HUES64 (cell line): ENCODE measurements around the gene SNX22.

ENCODE experiments used
- H3K27ac ChIP-seq: 2 replicates; pipeline ENCODE4 v1.7.0; 2013; ENCODE audit warnings: low read depth, low read length, inconsistent platforms
- H3K27me3 ChIP-seq: 2 replicates; pipeline ENCODE4 v1.6.1; 2013; ENCODE audit warnings: mild to moderate bottlenecking, low read length; ENCODE audit not compliant: insufficient read depth
- H3K36me3 ChIP-seq: 2 replicates; pipeline ENCODE4 v1.6.1; 2013; ENCODE audit warnings: mild to moderate bottlenecking, low read length; ENCODE audit not compliant: insufficient read depth
- H3K4me1 ChIP-seq: 2 replicates; pipeline ENCODE4 v1.6.1; 2013; ENCODE audit warnings: mild to moderate bottlenecking, low read length, moderate library complexity; ENCODE audit not compliant: insufficient read depth
- H3K4me3 ChIP-seq: 2 replicates; pipeline ENCODE4 v1.5.1; 2013; ENCODE audit warnings: mild to moderate bottlenecking, low read length, moderate library complexity
- H3K9ac ChIP-seq: 2 replicates; pipeline ENCODE4 v1.6.1; 2013; ENCODE audit warnings: mild to moderate bottlenecking, low read depth, low read length
- H3K9me3 ChIP-seq: 2 replicates; pipeline ENCODE4 v1.6.1; 2013; ENCODE audit warnings: low read depth, low read length; ENCODE audit not compliant: insufficient read depth
- WGBS: fragments of 150-250, 120-280 bp; methylation state at CpG from one replicate; pipeline ENCODE4 v1.1.7; 2013; ENCODE audit warnings: missing lambda C conversion rate; 5-methylcytosine and 5-hydroxymethylcytosine counted together

SNX22 gene

GRCh38 chr15:64136347-64136746, 15.2 kb upstream of the SNX22 start:
- no peaks in the 10 kb centered on the region for H3K9me3 ChIP-seq
- WGBS, result 92% methylated on average over 7 of the region's 7 CpGs
- no peaks in the 10 kb centered on the region for H3K4me1 ChIP-seq
- no peak overlapping the region for H3K27ac ChIP-seq
- H3K27me3 ChIP-seq, result no peaks in the 10 kb centered on the region
- no peak overlapping the region for H3K9ac ChIP-seq
- H3K4me3 ChIP-seq, result no peak overlapping the region
- H3K36me3 ChIP-seq, result peaks cover 62% of the 10 kb centered on the region

DNA sequence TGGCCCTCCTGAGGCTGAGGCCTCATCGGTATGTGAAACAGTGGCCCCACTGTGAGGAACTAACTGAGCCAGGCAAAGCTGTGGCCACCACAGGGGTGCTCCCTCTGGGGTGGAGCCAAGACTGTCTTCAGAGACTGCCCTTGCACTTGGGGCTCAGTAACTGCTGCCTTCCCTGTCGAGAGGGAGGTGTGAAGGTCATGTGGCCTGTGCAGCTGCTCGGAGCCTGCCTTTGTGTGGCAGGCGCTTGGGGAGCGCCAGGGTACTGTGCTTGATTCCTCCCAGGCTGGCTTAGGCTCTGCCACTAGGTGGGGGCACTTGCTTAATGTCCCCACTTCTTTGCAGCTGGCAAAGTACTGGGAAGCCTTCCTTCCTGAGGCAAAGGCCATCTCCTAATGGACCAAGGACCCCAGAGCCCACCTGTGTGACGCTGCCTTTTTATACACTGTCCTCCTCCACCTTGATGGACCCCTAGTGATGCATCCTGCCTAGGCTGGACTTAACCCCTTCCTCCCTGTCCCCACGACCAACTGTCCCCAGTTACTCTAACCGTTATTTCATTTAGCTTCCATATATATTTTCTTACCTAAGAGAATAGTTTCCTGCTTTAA, 14.2 kb upstream of the SNX22 start:
- no peak overlapping the region for H3K4me3 ChIP-seq
- no peaks in the 10 kb centered on the region for H3K27me3 ChIP-seq
- peaks cover 52% of the 10 kb centered on the region for H3K36me3 ChIP-seq
- no peaks in the 10 kb centered on the region for H3K9me3 ChIP-seq
- WGBS, result 80% methylated on average over 7 of the region's 8 CpGs
- H3K4me1 ChIP-seq, result no peaks in the 10 kb centered on the region
- H3K27ac ChIP-seq, result no peak overlapping the region
- H3K9ac ChIP-seq, result no peak overlapping the region

DNA sequence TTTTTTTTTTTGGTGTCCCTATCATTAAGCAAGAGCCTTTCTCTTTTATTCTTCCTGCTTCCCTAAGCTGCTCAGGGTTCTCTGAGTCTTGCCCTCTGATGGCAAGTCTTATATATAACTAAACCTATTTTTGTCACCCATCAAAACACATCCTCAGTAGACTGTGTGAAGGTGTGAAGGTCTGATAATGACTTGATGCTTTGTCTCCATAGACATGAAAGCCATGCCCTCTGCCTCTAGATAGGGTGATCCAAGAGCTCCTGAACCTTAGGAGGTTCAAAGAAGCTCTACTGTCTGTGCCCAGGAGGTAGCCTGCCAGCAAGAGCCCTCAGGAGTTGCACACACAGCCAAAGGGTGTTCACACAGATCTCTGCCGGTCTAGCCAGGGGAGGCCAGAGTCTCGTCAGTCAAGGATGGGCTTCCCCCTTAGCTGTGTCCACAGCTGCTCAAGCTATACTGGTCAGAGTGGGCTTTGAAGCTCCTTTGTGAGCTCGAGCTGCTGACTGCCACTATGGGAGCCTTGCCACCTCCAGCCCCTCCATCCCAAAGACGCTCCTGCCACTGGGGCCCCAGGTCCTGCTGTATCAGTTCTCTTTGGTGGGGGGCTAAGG, 13.1 kb upstream of the SNX22 start:
- 89% methylated on average over 4 of the region's 4 CpGs for WGBS

DNA sequence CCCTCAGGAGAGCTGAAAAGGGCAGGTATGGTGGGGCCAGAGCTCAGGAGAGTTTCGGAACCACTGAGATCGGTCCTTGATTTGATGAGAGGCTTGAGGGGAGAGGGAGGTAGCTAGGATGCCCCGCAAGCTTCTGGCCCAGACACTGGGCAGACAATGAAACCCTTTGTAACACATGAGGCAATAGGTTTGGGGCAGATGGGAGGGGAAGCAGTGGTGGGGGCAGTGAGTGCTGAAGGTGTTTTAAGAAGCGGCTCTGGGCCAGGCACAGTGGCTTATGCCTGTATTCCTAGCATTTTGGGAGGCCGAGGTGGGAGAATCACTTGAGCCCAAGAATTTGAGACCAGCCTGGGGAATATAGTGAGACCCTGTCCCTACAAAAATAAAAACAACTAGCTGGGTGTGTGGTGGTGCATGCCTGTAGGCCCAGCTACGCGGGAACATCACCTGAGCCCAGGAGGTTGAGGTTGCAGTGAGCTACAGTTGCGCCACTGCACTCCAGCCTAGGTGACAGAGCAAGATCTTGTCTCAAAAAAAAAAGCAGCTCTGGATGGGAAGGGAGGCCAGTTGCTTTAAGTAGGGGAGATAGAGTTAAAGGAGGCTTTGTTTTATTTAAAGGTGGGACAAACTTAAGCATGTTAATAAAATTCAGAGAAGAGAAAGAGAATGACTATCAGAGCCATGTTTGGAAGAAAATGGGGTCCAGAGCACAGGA, 9.6 kb upstream of the SNX22 start:
- H3K4me3 ChIP-seq, result no peak overlapping the region
- H3K36me3 ChIP-seq, result peaks cover 23% of the 10 kb centered on the region
- no peak overlapping the region for H3K9ac ChIP-seq
- H3K27me3 ChIP-seq, result no peaks in the 10 kb centered on the region
- H3K9me3 ChIP-seq, result no peaks in the 10 kb centered on the region
- H3K27ac ChIP-seq, result no peak overlapping the region
- 93% methylated on average over 8 of the region's 8 CpGs for WGBS
- no peaks in the 10 kb centered on the region for H3K4me1 ChIP-seq

More for the DNA sequence above, 13.1 kb upstream of the SNX22 start:
- no peak overlapping the region for H3K4me3 ChIP-seq
- no peaks in the 10 kb centered on the region for H3K4me1 ChIP-seq
- no peaks in the 10 kb centered on the region for H3K27me3 ChIP-seq
- H3K9me3 ChIP-seq, result no peaks in the 10 kb centered on the region
- peaks cover 44% of the 10 kb centered on the region for H3K36me3 ChIP-seq
- H3K27ac ChIP-seq, result no peak overlapping the region
- H3K9ac ChIP-seq, result no peak overlapping the region

DNA sequence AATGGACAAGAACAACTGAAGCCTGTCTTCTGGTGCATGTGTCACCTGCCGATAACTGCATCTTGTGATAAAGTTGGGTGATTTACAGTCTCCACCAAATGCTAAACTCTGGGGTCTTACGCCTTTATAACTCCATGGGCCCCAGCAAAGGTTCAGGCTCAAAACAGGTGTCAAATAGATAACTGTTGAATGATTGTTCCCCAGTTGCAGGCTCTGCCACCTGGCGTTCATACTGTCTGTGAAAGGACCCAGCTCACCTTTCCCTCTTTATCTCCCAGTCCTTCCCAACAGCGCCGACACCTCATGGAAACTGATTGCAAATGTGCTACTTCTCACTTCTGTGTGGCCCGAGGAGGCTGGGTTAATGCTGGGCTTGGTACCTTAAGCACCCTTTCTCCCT, 8.3 kb upstream of the SNX22 start:
- Histone ChIP-seq H3K27ac (no peak overlapping the region), H3K9me3 (no peaks in the 10 kb centered on the region), H3K4me3 (no peak overlapping the region), H3K36me3 (peaks cover 10% of the 10 kb centered on the region; the same call in 1 of the 2 replicates), H3K4me1 (no peaks in the 10 kb centered on the region), H3K27me3 (no peaks in the 10 kb centered on the region), H3K9ac (no peak overlapping the region)
- 85% methylated on average over 6 of the region's 6 CpGs for WGBS

DNA sequence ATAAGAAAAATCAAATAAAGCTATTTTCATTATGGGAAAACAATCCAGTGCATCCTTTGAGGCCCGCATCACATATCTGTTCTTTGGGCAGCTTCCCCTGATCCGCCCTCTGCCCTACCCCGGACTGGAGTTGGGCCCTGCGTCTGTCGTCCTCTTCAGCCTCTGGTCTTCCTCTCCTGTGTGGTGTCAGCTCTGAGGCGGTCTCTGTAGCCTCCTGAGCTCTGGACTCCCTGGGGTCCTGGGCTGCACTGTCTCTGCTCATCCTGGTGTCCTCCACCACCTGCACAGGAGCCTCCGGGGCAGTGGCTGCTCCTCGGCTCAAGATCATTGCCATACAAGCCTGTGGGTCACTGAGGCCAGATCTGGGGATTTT, 7.4 kb upstream of the SNX22 start:
- 0 out of 2 replicates have a peak, but pooled peaks cover 3% of the 10 kb centered on the region for H3K36me3 ChIP-seq
- no peaks in the 10 kb centered on the region for H3K27me3 ChIP-seq
- 89% methylated on average over 8 of the region's 8 CpGs for WGBS
- H3K4me3 ChIP-seq, result no peak overlapping the region
- no peaks in the 10 kb centered on the region for H3K4me1 ChIP-seq
- no peaks in the 10 kb centered on the region for H3K9me3 ChIP-seq
- no peak overlapping the region for H3K9ac ChIP-seq
- no peak overlapping the region for H3K27ac ChIP-seq

DNA sequence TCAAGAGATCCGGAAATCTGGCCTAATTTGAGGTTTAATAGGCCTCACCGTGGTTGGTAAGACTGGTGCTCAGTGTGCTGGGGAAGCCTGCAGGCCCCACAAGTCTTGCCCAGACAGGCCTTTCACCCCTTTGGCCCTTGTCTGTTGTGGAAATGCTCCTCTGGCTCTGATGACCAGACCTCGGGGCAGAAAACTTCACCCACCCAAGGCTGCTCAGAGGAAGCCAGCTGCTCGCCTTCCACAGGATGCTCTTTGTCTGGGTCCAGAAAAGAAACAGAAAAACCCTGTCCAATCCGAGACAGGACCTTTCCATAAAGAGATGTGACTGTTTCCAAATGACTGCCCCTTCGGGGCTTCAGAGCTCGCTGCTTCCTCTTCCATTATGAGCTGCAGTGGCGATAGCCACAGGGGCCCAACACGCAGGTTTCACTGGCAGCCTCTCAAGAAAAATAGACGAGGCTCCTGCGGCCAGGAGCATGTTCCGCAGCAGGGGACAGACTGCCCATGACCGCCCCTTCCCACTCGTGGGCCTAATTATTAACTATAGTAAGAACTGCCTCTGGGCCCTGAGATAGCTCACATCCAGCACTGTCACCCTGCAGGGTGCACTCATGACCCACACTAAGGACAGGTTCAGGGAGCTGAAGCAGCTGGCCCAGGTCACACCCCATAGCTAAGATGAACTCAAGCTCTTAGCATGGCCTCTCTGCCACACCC, 6.8 kb upstream of the SNX22 start:
- Histone ChIP-seq H3K4me3 (no peak overlapping the region), H3K36me3 (0 out of 2 replicates have a peak, but pooled peaks cover 3% of the 10 kb centered on the region), H3K27ac (no peak overlapping the region), H3K27me3 (no peaks in the 10 kb centered on the region), H3K9ac (no peak overlapping the region), H3K9me3 (no peaks in the 10 kb centered on the region), H3K4me1 (no peaks in the 10 kb centered on the region)
- WGBS, result 91% methylated on average over 14 of the region's 14 CpGs

GRCh38 chr15:64146041-64146440, 5.5 kb upstream of the SNX22 start:
- Histone ChIP-seq H3K4me3 (no peak overlapping the region), H3K27me3 (peaks cover 3% of the 10 kb centered on the region; the same call in 1 of the 2 replicates), H3K9ac (no peak overlapping the region), H3K27ac (no peak overlapping the region), H3K36me3 (0 out of 2 replicates have a peak, but pooled peaks cover 3% of the 10 kb centered on the region), H3K4me1 (no peaks in the 10 kb centered on the region), H3K9me3 (no peaks in the 10 kb centered on the region)
- WGBS, result 92% methylated on average over 6 of the region's 6 CpGs

GRCh38 chr15:64146520-64146884, 5.0 kb upstream of the SNX22 start:
- Histone ChIP-seq H3K4me3 (no peak overlapping the region), H3K9me3 (no peaks in the 10 kb centered on the region), H3K9ac (no peak overlapping the region), H3K27ac (no peak overlapping the region), H3K27me3 (peaks cover 4% of the 10 kb centered on the region; the same call in 1 of the 2 replicates), H3K36me3 (0 out of 2 replicates have a peak, but pooled peaks cover 3% of the 10 kb centered on the region), H3K4me1 (no peaks in the 10 kb centered on the region)
- WGBS, result 91% methylated on average over 1 of the region's 3 CpGs

DNA sequence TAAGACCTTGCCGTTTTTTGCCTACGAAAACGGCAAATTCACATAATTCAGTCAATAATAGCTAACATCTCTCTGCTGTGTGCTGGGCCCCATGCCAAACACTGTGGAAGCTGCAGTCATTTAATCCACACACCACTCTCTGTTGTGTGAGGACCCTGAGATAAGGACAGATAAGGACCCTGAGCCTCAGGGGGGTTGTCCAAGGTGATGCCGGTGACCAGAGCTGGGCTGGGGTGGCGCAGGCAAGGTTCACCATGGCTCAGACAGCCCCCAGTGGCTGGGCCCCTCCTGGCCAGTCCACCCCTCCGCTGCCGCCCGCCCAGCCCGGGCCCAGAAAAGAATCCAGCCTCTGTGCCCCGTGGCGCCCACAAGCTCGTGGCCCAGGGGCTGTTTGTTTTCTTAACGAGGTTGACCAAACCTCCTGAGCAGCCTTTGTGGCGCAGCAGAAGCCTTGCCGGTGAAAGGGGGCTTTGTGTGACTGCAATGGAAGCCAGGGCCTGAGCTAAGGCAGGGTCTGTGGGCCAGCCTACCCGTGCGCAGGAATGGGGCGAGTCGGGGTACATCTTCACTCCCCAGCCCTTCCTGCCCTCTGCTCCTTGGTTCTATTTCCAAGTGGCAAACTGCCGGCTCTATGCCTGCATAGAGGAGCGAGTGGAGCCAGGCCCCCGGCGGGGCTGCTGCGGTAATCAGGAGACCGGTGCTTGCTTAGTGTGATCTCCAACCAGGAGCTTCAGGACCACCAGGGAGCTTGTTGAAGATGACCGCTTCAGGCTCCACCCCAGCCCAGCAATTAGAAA, 4.4 kb upstream of the SNX22 start:
- H3K27ac ChIP-seq, result no peak overlapping the region
- H3K4me1 ChIP-seq, result no peaks in the 10 kb centered on the region
- 0 out of 2 replicates have a peak, but pooled peaks cover 3% of the 10 kb centered on the region for H3K36me3 ChIP-seq
- WGBS, result 88% methylated on average over 26 of the region's 26 CpGs
- no peaks in the 10 kb centered on the region for H3K9me3 ChIP-seq
- H3K4me3 ChIP-seq, result no peak overlapping the region
- no peak overlapping the region for H3K9ac ChIP-seq
- H3K27me3 ChIP-seq, result peaks cover 10% of the 10 kb centered on the region
